Neuron (in vitro differentiated cells): ENCODE data around the gene EEIG2.

Source experiments
- H2AFZ ChIP-seq: one replicate; pipeline ENCODE4 v1.6.1; 2013; ENCODE audit warnings: low read depth, mild to moderate bottlenecking, inconsistent platforms, low read length, moderate library complexity
- H3K27me3 ChIP-seq: one replicate; pipeline ENCODE4 v1.6.1; 2013; ENCODE audit warnings: low read length; ENCODE audit not compliant: insufficient read depth
- H3K36me3 ChIP-seq: one replicate; pipeline ENCODE4 v1.6.1; 2013; ENCODE audit warnings: low read length; ENCODE audit not compliant: insufficient read depth
- H3K4me1 ChIP-seq: one replicate; pipeline ENCODE4 v1.6.1; 2013; ENCODE audit warnings: low read length; ENCODE audit not compliant: insufficient read depth
- H3K4me3 ChIP-seq: 2 replicates; pipeline ENCODE4 v1.5.1; 2013; ENCODE audit warnings: mild to moderate bottlenecking, low read length, moderate library complexity
- H3K9me3 ChIP-seq: one replicate; pipeline ENCODE4 v1.6.1; 2013; ENCODE audit warnings: low read length

EEIG2 gene

DNA sequence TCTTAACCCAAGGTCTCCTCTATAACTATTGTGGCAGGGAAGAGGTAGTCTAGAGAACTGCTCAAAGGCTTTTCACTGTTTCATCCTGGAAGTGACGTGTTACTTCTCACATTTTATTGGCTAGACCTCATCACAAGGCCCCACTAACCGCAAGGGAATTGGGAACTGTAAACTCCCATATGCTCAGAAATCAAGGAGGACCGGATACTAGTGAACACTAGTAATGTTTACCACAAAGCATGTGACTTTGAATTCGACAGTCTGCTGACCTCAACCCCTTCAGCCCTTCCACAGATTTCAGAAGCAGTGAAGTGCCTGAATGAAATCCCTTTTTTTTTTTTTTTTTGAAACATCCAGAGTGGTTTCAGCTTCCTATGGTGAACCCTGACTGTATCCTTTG is 3.4 kb upstream of the EEIG2 start:
- Histone ChIP-seq H3K27me3 (peaks cover 20% of the 10 kb centered on the region), H3K4me1 (peaks cover 7% of the 10 kb centered on the region), H3K4me3 (no peak overlapping the region), H3K9me3 (no peaks in the 10 kb centered on the region), H3K36me3 (no peaks in the 10 kb centered on the region), H2AFZ (no peak overlapping the region)

DNA sequence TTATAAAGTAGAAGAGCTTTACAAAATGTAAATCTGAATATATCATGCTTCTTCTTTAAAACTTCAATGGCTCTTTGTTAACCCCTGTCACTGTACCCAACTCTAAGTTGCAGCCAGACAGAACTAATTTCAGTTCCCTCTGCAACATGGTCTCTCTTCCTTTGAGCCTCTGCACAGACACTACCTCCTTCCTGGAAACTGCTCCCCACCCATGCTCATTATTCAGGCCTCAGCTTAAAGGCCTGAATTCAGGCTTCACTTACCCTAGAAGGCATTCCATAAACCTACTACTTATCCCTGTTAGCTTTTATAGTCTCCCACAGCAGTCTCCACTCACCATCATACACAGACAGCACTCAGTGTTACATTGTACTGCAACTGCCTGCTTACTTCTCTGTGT is 2.6 kb upstream of the EEIG2 start:
- H3K27me3 ChIP-seq, result peaks cover 20% of the 10 kb centered on the region
- peaks cover 7% of the 10 kb centered on the region for H3K4me1 ChIP-seq
- no peak overlapping the region for H2AFZ ChIP-seq
- no peaks in the 10 kb centered on the region for H3K36me3 ChIP-seq
- no peak overlapping the region for H3K4me3 ChIP-seq
- no peaks in the 10 kb centered on the region for H3K9me3 ChIP-seq

DNA sequence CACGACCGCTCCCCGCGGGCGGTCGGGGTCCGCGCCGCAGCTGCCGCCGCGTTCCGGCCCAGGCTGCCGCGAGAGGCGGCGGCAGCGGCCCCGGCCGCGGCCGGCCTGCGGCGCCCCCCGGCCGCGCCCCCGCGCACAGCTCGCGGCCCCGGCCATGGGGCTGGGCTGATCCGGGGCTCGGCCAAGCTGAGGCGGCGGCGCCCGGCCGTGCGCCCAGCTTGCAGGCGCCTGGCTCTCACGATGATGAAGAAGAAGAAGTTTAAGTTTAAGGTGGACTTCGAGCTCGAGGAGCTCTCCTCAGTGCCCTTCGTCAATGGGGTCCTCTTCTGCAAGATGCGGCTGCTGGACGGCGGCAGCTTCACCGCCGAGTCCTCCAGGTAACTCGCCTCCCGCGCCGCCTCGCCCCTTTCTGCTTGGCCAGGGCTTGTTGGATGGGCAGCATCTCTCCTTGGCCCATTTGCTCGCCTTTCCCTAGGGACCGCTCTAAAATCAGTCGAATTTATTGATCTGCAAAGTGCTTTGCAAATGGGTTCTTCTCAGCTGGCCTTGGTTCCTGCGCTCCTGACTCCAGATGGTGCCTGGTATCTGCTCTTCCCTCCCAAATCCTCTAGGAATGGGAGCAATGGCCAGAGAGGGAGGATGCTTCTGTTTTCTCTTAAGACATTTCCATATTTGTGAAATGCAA is 431 bp downstream of the EEIG2 start:
- H3K36me3 ChIP-seq, result no peaks in the 10 kb centered on the region
- peaks cover 7% of the 10 kb centered on the region for H3K27me3 ChIP-seq
- H2AFZ ChIP-seq, result peak overlapping the region; percentile 81
- peak overlapping the region; percentile 87 for H3K4me3 ChIP-seq
- H3K4me1 ChIP-seq, result peaks cover 7% of the 10 kb centered on the region
- no peaks in the 10 kb centered on the region for H3K9me3 ChIP-seq

DNA sequence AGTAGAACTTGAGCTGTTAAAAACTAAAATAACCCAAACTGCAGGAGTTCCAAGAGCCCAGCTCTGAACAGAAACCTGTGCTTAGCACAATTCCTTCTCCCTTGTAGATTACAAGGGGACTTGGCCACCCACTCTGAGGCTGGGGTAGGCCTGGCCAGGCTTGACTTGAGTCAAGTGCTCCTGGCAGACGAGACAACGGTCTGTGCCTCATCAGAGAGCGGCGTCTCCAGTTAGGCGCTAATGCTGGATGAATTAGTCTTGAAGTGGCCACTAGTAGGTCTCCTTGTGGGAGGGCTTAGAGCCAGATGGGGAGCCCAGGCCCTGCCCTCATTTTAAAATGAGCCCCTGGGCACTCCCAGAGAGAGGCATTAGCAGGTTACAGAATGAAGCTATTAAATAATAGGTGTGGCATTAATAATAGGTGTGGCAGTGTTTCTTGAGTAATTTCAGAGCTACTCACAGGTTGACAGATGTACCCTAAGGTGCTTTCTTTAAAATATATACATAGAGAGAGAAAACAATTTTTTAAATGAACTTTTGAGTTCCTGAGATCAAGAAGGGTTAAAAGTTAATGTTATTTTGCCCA is 1.1 kb downstream of the EEIG2 start:
- Histone ChIP-seq H3K27me3 (peaks cover 2% of the 10 kb centered on the region), H2AFZ (peak overlapping the region; percentile 81), H3K4me3 (peak overlapping the region; percentile 87), H3K9me3 (no peaks in the 10 kb centered on the region), H3K36me3 (no peaks in the 10 kb centered on the region), H3K4me1 (peaks cover 7% of the 10 kb centered on the region)

DNA sequence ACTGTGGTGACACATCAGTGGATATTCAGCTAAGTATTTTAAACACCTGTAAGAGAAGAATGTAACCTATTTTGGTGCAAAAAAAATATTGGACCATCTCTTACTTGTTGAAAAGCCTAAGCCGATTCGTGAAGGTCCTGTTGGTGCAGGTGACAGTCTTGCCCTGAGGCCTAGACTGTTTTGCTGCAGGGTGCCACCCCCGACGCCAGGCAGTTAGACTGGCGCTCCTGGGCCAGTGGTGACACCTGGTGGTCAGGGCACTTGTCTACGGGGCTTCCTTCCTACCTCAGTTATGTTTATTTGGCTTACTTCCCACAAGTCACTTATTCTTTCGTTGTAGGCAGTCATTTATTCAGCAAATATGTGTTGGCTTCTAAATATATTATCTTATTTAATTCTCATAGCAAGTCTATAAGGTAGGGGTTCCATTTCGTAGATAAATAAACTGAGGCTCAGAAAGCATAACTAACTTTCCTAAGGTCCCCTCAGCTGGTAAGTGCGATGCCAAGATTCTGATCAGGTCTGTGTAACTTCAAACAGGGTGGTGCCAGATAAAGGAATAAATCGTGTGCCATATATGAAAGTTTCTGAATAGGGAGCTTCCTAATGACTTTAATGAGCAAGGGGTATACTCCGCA is 1.9 kb downstream of the EEIG2 start:
- Histone ChIP-seq H2AFZ (no peak overlapping the region), H3K36me3 (no peaks in the 10 kb centered on the region), H3K27me3 (no peaks in the 10 kb centered on the region), H3K9me3 (no peaks in the 10 kb centered on the region), H3K4me1 (peaks cover 7% of the 10 kb centered on the region), H3K4me3 (no peak overlapping the region)

DNA sequence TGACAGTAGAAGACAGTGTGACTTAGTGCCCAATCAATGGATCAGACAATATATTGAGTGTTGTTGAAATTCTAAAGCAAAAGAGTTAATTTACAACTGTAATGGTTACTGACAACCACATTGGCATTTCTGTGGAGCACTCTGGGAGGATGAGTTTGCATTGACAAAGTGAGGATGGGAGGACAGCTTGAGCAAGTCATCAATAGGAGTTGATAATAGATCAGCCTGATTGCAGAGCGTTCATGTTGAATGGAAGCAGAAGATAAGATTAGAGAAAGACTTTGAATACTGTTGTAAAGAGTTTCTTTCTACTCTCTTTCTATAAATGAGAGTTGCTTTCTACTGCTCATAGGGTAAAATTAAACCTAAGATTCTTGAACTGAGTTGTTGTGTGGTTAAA is 3.9 kb downstream of the EEIG2 start:
- Histone ChIP-seq H3K9me3 (no peaks in the 10 kb centered on the region), H3K4me3 (no peak overlapping the region), H2AFZ (no peak overlapping the region), H3K27me3 (no peaks in the 10 kb centered on the region), H3K36me3 (no peaks in the 10 kb centered on the region), H3K4me1 (no peaks in the 10 kb centered on the region)

DNA sequence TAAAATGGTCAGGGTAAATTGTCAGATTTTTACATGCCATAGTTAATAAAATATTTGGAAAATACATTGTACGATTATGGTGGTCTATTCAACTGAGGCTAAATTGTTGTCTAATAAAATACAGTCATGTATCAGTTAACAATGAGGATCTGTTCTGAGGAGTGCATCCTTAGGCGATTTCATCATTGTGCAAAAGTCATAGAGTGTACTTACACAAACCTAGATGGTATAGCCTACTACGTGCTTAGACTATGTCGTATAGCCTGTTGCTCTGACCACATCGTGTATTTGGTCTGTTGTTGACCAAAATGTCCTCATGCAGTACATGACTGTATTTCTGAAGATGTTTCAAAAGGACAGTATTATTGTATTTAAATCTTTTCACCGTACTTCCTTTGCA is 5.2 kb downstream of the EEIG2 start:
- H3K36me3 ChIP-seq, result no peaks in the 10 kb centered on the region
- no peaks in the 10 kb centered on the region for H3K4me1 ChIP-seq
- H3K27me3 ChIP-seq, result no peaks in the 10 kb centered on the region
- no peaks in the 10 kb centered on the region for H3K9me3 ChIP-seq
- H2AFZ ChIP-seq, result no peak overlapping the region
- H3K4me3 ChIP-seq, result no peak overlapping the region

DNA sequence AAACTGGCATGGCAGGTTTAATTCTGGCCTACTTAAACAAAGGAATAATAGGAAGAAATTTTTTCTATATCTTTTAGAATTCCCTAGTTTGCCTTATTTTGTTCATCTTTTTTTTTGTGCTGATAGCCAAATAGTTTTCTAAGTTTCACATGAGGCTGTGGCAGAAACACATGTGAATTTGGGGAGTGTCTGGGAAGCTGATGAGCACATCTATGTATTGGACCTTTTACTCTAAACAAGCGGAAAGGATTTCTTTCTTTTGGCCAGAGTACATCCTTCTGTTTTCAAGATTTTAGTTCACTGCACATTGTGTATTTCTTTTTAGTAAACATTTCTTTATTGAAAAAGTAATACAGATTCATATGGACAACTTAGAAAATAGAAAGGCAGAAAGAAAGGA is 5.6 kb downstream of the EEIG2 start:
- Histone ChIP-seq H3K36me3 (no peaks in the 10 kb centered on the region), H3K27me3 (no peaks in the 10 kb centered on the region), H3K9me3 (no peaks in the 10 kb centered on the region), H2AFZ (no peak overlapping the region), H3K4me1 (no peaks in the 10 kb centered on the region), H3K4me3 (no peak overlapping the region)

DNA sequence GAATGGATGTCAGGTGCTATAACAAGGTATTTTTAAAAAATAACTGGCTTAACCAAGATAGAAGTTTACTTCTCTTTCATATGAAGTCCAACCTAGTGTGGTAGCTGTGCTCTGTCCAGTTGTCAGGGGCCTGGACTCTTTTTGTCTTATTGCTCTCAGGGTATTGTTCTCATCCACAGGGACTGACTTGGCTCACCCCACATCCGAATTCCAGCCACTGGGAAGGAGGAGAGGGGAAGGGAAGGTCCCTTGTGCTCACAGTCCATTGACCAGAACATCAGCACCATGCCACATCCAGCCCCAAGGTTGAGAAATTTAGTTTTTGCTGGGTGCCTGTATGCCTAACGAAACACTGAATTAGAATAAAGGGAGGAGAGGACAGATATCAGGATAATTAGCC is 8.7 kb downstream of the EEIG2 start:
- H3K4me1 ChIP-seq, result no peaks in the 10 kb centered on the region
- no peak overlapping the region for H3K4me3 ChIP-seq
- H3K36me3 ChIP-seq, result no peaks in the 10 kb centered on the region
- no peaks in the 10 kb centered on the region for H3K27me3 ChIP-seq
- no peak overlapping the region for H2AFZ ChIP-seq
- H3K9me3 ChIP-seq, result no peaks in the 10 kb centered on the region

DNA sequence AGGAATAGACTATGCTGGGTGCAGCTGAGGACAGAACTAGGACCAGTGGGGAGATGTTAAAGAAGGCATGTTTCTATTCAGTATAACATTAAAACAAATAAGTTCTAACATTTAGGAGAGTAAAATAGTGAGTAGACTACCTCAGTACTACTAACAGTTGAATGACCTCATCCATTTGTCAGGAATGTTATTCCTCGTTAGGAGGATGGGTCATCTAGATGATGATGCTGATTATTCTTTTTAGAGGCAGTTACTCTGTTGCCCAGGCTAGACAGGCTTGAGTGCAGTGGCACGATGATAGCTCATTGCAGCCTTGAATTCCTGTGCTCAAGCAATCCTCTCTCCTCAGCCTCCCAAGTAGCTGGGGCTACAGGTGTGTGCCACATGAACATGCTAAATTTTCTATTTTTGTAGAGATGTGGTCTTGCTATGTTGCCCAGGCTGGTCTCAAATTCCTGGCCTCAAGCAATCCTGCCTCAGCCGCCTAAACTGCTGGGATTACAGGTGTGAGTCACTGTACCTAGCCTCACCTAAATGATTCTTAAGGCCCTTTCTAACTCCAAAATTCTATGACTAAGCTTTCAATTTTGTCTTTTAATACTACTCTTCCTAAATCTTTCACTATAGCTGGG is 9.3 kb downstream of the EEIG2 start:
- no peaks in the 10 kb centered on the region for H3K9me3 ChIP-seq

DNA sequence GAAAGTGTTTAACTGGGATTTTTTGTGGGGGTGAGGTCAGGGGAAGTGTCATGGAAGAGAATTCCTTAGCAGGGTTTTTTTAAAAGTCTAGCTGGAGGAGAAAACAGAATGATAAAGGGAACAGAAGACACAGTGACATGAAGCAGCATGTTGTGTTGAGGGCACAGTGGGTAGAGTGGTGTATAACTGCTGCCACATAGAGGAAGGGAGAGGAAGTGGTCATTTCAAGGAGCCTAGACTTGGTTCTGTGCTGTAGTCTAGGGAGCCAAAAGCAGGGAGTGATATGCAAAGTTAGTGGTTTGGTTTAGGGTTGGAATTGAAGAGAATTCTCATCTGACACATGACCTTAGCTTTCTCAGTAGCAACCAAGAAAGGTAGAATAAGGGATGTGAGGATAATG is 10.2 kb downstream of the EEIG2 start:
- H3K9me3 ChIP-seq, result no peaks in the 10 kb centered on the region
- H3K27me3 ChIP-seq, result no peaks in the 10 kb centered on the region
- no peaks in the 10 kb centered on the region for H3K36me3 ChIP-seq
- no peak overlapping the region for H3K4me3 ChIP-seq
- H3K4me1 ChIP-seq, result no peaks in the 10 kb centered on the region
- no peak overlapping the region for H2AFZ ChIP-seq

More for the DNA sequence above, 9.3 kb downstream of the EEIG2 start:
- Histone ChIP-seq H3K4me3 (no peak overlapping the region), H3K27me3 (no peaks in the 10 kb centered on the region), H2AFZ (no peak overlapping the region), H3K36me3 (no peaks in the 10 kb centered on the region), H3K4me1 (no peaks in the 10 kb centered on the region)

DNA sequence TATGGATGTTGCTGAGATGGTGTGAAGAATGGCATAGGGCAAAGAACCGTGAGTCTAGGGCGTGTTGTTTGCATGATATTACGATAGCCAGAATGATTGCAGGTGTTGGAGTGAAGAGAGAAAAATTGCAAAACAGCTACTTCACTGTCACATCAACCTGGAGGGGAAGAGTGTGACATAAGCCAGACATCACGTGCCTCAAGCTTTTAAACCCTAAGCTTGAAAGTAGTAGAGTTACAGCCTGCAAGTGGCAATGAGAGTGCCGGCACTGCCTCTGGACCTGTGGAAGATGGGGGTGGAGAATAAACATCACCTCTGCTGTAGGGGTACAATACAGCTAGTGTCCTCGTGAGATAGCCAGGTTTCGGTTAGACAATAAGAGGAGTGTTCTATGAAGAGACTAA is 11.1 kb downstream of the EEIG2 start:
- no peaks in the 10 kb centered on the region for H3K4me1 ChIP-seq
- no peaks in the 10 kb centered on the region for H3K36me3 ChIP-seq
- no peaks in the 10 kb centered on the region for H3K27me3 ChIP-seq
- H3K4me3 ChIP-seq, result no peak overlapping the region
- no peak overlapping the region for H2AFZ ChIP-seq
- no peaks in the 10 kb centered on the region for H3K9me3 ChIP-seq

DNA sequence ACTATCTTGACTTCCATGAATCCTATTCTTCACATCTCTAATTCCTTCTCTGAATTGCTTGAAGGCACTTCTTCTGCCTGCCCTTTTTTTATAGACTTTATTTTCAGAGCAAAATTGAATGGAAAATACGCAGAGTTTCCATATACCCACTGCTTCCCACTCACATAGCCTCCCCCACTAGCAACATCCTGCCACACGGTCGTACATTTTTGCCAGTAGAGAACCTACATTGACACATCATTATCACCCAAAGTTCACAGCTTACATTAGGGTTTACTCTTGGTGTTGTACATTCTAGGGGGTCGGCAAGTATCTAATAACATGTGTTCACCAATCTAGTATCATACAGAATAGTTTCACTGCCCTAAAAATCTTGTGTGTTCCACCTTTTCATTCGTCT is 12.3 kb downstream of the EEIG2 start:
- no peak overlapping the region for H2AFZ ChIP-seq
- H3K36me3 ChIP-seq, result no peaks in the 10 kb centered on the region
- no peaks in the 10 kb centered on the region for H3K9me3 ChIP-seq
- no peak overlapping the region for H3K4me3 ChIP-seq
- H3K27me3 ChIP-seq, result no peaks in the 10 kb centered on the region
- no peaks in the 10 kb centered on the region for H3K4me1 ChIP-seq
